Hematopoietic multipotent progenitor cell treated with erythropoietin and hydrocortisone succinate and interleukin-3 and kit ligand, for 8 days (in vitro differentiated cells): Measurements from ENCODE around the gene RAB7A.
"Not testable (repeated sequence)": the region's sequence is repeated elsewhere in the genome, so short reads cannot be mapped to it uniquely, and the experiment has no call there.

Experiments
- DNase-seq: peaks from one replicate; pipeline ENCODE4 v3.0.0-alpha.2; 2015

The RAB7A gene

DNA sequence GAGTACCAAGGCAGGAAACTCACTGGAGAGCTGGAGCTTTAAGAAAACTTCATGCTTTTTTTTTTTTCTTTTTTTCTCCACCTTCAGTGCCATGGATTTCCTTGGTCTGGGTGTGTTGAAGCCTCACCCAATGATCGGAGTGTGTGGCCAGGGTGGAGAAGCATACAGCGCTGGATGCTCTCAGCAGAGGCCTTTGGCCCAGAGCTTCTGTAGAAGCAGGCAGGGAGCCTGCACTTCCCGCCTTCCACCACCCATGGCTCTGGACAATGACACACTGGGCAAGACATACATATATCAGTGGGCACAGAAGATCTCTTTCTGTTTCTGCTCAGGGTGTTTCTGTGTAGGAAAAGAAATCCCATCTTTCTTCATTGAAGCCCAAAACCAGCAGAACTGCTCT is 97.6 kb downstream of the RAB7A start:
- DNase-seq, result no peak

DNA sequence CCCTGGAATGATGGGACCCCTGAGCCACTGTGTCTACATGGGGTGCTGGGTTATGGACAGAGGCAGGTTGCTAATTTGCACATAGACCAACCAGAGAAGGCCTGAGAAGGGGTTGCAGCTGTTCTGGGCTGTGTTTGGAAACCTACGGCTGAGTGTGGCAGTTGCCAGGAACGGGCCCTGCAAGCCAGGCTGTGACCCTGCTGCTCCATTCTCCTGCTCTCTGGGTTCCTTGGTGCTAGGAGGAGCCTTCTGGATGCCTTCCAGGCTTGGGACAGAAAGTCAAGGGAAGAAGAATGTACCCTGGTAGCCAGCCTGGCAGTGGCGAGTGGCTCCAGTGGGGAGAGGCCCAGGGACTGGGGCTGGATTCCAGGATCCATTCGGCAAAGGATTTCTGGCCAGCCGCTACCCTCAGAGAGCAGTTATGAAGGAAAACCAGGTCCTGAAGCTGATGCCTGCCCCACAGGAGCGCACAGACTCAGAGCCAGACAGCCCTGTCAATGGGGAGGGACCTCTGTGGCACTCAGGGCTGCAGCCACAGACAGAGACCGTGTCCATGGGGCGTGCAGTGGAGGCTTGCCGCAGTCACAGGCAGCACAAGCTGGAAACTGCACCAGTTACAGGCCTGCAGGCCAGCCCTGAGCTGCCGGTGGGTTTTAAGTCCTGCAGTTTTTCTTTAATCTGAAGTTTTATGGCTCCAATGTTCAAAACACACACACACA is 98.3 kb downstream of the RAB7A start:
- no peak for DNase-seq

DNA sequence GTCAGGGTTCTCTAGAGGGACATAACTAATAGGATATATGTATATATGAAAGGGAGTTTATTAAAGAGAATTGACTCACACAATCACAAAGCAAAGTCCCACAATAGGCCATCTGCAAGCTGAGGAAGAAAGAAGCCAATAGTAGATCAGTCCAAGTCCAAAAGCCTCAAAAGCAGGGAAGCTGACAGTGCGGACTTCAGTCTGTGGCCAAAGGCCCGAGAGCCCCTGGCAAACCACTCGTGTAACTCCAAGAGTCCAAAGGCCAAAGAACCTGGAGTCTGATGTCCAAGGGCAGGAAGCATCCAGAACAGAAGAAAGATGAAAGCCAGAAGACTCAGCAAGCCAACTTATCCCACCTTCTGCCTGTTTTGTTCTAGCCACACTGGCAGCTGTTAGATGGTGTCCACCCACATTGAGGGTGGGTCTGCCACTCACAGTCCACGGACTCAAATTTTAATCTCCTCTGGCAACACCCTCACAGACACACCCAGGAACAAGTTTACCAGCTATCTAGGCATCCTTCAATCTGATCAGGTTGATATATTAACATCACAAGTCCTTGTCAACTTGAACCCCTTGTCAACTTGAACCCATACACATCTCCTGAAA is 99.2 kb downstream of the RAB7A start:
- DNase-seq, result peak; percentile 54

DNA sequence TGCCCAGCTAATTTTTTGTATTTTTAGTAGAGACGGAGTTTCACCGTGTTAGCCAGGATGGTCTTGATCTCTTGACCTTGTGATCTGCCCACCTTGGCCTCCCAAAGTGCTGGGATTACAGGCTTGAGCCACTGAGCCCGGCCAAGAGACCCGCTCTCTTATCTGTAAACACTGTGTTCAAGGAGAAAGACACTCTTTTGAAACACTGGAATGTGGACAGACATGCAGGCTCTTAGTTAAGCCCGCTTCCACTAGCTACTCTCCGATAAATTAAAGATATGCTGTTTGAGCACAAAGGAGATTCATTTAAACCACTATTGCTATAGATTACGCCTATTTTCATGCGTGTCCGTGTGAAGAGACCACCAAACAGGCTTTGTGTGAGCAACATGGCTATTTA is 103.1 kb downstream of the RAB7A start:
- DNase-seq, result not testable (repeated sequence)

DNA sequence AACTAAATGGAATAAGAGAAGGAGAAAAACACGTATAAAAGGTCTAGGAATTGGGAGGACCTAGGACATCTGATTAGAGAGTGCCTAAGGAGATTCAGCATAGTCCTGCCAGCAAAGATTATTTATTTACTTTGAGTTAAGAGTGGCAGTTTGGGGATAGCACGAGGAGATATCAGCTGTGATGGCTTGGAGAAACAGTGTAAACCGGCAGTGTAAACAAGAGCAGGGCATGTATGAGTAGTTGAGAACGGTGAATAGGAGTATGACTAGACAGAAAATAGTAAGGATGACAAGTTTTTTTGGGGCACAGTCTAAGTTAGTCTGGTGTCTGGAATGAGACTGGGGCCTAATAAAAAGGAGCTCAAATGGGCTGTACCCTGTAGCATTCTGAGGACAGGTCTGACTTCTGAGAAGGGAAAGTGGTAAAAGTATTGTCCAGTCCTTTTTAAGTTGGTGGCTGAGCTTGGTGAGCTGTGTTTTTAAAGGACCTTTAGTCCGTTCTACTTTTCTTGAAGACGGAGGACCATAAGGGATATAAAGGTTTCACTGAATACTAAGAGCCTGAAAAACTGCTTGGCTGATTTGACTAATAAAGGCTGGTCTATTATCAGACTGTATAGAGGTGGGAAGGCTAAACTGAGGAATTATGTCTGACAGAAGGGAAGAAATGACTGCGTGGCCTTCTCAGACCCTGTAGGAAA is 104.1 kb downstream of the RAB7A start:
- not testable (repeated sequence) for DNase-seq

DNA sequence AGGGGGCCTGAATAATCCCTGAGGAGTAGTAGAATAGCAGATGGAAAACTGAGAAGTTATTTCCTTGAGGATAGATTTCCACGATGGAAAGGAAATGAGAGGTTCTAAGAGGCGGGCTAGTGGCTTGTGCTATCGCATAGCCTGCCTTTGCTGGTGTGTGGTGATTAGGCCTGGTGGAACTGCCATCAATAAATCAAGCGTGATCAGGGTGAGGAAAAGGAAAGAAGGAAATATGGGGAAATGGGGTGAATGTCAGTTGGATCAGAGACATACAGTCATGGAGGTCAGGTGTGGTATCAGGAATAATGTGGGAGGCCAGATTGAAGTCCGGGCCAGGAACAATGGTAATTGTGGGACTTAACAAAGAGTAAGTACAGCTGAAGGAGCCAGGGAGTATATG is 104.8 kb downstream of the RAB7A start:
- not testable (repeated sequence) for DNase-seq

DNA sequence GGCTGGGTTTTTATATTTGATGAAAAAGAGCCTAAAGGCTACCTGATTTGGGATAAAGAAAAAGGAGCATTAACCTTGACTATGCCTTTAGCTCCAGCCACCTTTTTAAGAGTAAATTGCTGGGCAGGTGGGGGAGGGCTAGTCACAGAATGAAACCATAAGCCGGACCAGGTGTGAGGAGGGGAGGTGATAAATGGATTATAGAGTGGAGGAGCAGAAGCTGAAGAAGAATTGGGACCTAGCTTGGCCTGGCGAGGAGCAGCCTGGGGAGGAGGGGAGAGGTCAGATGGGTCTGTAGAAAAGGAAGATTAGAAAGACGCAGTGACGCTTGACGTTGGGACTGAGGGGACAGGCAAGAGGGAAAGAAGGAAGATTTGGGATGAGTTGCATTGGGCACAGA is 107.0 kb downstream of the RAB7A start:
- DNase-seq, result not testable (repeated sequence)

DNA sequence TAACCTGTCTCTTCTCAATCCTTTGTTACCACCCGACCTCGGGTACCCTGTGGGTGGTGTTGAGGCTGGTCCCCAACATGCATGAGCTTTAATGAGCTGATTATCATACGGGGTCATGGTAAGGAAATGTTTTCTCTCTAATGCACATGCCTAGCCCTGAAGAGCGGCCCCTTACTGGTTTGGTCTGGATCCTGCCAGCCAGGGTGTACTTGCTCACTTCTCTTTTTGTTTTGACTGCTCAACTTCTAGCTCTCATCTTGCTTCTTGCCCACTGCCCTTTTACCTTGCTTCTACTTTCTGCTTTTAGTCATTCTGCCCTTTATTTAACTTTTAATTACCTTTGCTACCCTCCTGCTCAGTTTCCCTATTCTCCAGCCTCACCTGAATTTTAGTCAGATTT is 109.1 kb downstream of the RAB7A start:
- DNase-seq, result no peak

DNA sequence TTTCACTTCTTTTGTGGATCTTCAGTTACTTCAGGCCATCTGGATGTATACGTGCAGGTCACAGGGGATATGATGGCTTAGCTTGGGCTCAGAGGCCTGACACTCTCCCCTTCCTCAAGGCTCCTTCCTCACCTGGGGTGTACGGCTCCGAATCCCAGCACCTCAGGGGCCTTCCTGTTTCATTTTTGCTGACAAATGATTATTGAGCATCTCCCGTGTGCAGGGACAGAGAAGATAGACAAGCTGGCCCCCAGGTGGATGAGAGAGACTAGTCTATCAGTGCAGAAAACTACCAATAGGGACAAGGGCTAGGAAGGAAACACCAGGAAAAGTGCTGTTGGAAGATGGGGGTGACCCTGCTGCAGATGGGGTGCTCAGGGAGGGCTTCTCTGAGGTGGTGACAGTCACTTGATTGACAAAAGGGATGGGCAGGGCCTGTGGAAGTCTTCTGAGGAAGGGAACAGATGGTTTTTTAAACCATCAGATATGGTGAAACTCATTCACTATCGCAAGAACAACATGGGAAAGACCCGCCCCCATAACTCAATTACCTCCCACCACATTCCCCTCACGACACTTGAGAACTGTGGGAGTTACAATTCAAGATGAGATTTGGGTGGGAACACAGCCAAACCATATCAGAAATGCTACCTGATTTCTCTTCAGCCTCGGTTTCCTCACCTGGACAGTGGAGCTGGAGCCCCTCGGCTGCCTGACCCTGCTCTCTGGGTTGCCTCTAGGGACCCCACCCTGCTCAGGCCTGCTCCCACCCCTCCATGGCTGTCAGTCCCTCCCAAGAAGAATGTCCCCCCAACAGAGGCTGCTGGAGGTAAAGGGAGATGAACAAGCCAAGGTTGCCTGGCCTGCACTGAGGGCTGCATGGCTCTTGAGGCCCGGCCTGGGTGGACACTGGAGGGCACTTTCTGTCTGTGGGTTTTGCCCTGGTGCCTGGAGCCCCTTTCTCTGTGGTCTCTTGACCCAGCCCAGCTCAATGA is 116.2 kb downstream of the RAB7A start:
- DNase-seq, result peak; percentile 35

DNA sequence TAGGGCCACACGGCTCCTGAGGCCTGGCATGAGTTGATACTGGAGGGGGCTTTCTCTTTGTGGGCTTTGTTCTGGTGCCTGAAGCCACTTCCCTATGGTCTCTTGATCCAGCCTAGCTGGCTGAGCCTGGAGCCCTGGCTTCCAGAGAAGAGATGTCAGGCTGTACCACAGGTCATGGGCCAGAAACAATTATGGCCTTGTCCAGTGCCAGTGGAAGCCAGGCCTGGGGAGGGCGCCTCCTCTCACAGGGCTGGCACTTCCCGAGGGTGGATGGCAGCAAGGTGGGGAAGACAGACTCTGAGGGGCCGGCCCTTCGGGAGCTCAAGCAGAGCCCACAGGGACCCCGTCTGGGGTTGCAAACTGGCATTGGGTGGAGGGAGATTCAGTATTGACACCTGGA is 118.5 kb downstream of the RAB7A start:
- no peak for DNase-seq

DNA sequence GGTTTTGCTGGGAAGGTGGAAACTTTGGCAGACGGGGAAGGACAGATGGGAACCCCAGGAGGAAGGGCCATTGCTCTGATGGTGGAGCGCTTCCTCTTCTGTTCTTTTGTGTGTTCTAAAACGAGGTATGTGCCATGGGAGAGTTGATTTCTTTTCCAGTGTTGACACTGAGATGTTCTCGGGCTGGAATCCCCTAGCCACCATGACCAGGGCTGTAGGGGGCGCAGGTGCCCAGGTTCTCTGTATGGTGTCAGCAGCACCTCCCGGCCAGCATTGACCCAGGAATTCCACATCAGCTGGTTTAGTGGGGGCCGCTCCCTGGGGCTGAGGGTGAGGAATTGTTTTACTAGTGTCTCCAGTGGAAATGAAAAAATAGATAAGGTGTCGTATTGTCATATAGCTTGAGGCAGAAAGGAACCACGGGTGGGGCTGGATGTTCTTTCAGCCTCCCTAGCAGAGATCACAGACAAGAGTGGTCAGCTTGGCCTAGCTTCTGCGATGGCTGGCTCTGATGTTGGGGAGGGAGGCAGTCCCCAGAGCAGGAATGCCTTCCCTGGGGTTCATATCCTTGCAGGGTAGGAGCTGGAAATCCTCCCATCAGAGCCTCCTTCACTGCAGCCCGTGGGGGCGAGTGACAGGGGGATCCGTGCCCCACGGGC is 119.3 kb downstream of the RAB7A start:
- peak; percentile 48 for DNase-seq

DNA sequence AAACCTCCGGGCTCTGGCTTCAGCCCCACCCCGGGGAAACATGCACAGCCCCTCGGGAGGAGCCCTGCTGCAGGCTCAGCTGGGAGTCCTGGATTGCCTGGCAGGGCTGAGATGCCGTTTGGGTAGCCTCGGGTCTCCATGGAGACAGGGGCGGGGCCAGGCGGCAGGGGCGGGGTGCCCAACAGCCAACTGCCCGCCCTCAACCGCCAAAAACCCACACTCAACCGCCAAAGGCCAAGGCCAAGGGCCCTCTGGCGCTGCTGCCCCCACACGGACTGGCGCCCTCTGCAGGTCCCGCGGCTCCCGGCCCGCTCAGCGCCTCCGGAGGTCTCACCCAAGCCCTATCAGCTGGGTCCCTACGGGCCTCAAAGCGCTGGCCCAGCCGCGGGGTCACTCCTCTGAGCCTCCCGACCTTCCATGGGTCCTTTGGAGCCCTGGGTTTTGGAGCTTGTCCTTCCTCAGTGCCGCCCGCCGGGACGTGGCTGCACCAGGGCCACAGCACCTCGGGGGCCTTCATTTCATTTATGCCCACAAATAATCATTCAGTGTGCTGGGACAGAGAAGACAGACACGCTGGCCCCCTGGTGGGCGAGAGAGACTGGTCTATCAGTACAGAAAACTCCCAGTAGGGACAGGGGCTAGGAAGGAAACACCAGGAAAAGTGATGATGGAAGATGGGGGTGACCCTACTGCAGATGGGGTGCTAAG is 119.9 kb downstream of the RAB7A start:
- peak; percentile 95 for DNase-seq

DNA sequence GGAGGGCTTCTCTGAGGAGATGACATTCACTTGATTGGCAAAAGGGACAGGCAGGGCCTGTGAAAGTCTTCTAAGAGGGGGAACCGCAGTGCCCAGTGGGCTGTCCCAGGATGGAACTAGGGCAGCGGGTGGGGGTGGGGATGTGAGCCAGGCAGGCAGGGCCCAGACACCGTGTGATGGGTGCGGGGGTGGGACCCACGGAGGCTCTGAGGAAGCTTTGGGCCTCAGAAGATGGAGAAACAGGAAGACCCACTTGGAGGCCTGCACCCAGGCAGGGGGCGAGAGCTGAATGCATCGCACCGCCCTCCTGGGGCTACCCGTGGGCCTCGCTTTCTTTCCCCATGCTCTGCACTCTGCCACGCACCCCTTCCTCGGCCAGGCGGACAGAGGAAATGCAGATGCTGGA is 120.5 kb downstream of the RAB7A start:
- no peak for DNase-seq

DNA sequence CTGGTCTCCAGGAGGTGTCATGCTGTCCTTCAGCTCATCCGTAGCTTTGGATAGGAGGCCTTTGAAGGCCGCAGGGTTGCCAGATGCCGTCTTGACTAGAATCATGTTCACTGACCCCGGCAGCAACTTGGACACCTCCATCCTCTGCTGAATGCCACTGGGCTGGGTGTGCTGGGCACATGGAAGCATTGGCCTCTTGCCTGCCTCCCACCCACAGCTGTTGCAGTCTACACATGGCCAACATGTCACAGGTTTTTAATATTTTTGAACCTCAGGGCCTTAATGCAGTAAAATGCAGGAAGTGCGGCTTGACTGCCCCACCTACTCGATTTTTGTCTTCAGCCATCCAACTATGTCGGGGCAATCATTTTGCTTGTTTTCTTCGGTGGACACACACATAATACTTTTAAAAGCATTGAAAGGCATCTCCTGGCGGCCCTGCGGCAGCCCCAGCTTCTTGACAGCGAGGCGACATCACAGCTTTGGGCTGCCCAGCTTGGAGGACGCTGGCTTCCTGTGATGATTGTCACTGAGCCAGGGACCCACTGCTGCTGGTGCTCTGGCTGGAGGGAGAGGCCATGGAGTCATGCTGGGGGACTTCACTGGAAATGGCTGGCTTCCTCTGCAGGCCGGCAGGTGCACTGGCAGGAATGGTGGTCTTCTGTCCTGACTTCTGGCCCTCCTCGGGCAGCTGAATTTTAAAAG is 121.8 kb downstream of the RAB7A start:
- DNase-seq, result no peak

DNA sequence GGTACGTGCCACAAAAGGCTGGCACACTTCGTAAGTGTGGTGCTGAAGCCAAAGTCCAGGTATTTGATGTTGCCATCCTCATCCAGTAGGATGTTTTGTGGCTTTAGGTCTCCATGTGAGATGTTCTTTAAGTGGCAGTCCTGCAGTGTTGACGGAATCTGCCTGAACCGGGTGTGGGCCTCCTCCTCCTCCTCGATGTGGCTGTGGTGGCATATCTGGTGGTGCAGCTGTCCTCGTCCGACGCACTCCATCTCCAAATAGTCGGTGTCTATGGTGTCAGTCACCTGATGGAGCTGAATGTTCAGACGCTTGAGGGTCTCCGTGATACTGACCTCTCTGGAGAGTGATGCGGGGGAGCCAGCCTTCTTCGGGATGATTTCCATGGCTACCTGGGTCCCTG is 123.0 kb downstream of the RAB7A start:
- DNase-seq, result peak; percentile 67

DNA sequence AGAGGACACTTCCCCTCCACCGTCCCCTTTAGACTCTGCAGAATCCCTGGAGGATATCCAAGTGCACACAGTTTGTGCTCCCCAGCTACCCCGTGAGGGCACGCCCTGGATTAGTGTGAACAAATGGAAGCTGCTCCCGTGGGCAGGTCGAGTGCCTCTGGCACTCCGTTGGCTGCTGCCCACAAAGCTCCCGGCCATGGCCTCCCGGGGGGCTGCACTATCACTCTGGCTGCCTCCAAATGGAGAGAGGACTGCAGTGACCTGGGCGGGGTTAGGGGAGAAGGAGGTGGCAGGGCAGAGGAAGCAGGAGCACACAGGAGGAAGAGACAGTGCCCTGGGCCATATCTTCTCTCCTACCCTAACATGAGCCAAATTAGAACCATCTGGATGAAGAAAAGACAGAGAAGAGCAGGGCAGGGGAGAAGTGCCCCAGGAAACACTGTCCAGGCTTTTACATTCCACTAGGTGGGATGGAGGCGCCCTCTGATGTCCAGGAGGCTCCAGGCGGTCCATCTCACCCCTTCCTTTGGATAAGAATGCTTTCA is 124.0 kb downstream of the RAB7A start:
- peak; percentile 59 for DNase-seq

DNA sequence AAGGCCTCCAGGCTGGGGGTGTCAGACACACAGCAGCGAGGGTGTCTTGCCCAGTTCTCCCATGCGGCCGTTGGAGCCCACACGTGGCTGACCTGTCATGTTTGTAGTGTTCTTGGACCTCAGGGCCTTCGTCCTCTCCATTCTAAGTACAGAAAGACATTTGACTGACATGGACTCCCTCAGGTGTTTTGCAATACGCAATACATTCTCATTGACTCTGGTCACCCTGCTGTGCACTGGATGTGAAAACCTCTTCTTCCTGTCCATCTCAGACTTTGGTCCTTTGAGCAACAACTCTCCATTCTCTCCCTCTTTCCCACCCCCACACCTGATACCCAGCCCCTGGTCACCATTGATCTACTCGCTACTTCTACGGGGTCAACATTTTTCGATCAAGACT is 124.6 kb downstream of the RAB7A start:
- DNase-seq, result no peak

DNA sequence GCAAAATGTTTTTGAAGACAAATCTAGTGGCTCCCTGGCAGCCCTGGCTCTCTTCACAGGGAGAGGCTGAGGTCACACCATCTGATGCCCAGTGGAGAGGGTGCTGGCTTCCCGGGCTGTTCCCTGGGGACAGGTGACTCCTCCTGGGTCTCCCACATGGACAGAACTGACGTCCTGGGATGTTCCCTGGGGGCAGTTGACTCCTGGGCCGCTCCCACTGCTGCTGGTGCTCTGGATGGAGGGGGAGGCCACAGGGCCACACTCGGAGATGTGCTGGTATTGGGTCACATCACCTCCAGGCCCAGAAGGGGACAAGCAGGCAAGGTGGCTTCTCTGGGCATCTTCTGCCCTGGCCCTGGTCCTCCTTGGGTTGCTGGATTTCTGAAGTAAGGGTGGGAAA is 125.6 kb downstream of the RAB7A start:
- DNase-seq, result no peak

DNA sequence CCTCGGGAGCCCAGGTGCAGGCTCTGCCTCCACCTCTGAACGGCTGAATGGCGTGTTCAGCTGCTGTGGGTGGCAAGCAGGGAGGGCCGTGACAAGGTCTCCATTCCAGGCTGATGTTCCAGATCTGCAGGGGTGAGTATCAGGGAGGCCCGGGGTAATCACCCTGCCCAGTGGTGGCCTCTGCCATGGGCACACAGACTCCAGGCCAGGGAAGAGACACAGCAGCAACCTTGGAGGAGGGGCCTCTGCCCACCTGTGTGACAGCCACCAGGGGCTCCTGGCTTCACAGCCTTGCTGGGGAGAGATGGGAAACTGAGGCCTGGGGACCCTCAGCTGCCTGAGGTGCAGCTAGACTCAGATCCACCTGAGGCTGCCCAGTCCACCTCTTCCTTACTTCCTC is 127.8 kb downstream of the RAB7A start:
- DNase-seq, result no peak

DNA sequence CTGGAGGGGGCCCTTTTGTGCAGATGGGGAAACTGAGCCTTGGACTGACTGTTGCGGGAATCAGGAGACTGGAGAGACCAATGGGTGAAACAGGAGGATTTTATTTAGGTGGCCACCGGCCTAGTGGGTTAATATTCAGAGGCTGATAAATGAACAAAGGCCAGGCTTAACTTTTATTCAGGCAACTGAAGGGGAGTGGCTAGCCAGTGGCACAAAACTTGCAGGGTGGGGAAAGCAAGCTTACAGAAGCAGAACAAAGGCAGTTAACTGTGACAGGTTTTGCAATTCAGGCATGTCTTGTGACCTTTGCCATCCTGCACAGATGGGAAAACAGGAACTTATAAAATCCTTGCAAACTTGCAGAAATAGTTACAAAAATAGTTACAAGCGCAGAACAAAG is 128.5 kb downstream of the RAB7A start:
- peak; percentile 30 for DNase-seq

DNA sequence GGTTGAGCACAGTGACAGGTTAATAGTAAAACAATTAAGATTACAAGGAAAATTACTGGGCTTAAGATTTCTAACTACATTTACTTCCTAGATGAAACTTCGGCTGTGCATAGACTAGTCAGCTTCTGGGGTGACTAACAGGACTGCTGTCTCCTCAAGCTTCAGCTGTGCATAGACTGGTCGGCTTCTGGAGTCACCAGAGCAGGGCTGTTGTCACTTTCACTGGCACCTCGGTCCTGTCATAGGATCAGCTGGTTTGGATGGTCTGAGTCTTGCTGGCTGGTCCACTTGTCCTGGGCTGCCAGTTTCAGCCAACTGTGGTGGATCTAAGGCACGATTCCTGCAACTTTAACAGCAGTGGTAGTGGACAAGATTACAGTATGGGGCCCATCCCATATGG is 129.6 kb downstream of the RAB7A start:
- DNase-seq, result no peak
